ENCODE results near the gene SLCO4C1.

GRCh38 chr5:102262688-102263087 is 33.4 kb downstream of the SLCO4C1 start:
- TF ChIP-seq CTCF (IDR thresholded peaks at IDR 0.05; ENCODE audit: low read length), result no peak
- TF ChIP-seq EZH2 (optimal IDR thresholded peaks at IDR 0.05; ENCODE audit: low read depth, low read length), result no peak
